ENCODE results near the gene ACCS.

DNA sequence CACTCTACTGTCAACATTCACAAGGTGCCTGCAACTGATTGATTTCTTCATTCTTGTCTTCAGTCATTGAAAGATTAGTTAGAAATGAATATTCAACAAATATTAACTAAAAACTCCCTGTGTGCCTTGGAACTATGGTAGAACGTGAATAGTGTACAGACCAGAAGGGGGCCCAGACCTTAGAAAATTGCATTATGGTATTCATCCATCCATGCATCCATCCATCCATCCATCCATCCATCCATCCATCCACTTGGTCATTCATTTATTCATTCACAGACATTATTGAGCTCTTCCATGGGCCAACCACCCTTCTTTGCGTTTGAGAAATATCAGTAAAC, 28.4 kb upstream of the ACCS start:
- TF ChIP-seq, protein P1, sequence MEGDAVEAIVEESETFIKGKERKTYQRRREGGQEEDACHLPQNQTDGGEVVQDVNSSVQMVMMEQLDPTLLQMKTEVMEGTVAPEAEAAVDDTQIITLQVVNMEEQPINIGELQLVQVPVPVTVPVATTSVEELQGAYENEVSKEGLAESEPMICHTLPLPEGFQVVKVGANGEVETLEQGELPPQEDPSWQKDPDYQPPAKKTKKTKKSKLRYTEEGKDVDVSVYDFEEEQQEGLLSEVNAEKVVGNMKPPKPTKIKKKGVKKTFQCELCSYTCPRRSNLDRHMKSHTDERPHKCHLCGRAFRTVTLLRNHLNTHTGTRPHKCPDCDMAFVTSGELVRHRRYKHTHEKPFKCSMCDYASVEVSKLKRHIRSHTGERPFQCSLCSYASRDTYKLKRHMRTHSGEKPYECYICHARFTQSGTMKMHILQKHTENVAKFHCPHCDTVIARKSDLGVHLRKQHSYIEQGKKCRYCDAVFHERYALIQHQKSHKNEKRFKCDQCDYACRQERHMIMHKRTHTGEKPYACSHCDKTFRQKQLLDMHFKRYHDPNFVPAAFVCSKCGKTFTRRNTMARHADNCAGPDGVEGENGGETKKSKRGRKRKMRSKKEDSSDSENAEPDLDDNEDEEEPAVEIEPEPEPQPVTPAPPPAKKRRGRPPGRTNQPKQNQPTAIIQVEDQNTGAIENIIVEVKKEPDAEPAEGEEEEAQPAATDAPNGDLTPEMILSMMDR (IDR thresholded peaks at IDR 0.05), result no peak
- TF ChIP-seq POLR2A (IDR thresholded peaks at IDR 0.05), result no peak
